DOHH2 (cell line): Measurements from ENCODE around the gene HECW1.

Experiments used
- H3F3A ChIP-seq: fragments of 200-600 bp; sonication (generic), shearing (Covaris generic); 2 replicates; pipeline ENCODE4 v1.6.0; 2016; ENCODE audit warnings: antibody characterized with exemption, mild to moderate bottlenecking; ENCODE audit not compliant: control insufficient read depth, insufficient read depth
- H3K27ac ChIP-seq: fragments of 200-600 bp; sonication (generic); 2 replicates; pipeline ENCODE4 v1.5.1; 2014; ENCODE audit warnings: low read depth, mild to moderate bottlenecking, low read length, moderate library complexity
- H3K27me3 ChIP-seq: fragments of 200-600 bp; sonication (generic); 2 replicates; pipeline ENCODE4 v1.6.1; 2014; ENCODE audit warnings: mild to moderate bottlenecking, low read length, mixed read lengths; ENCODE audit not compliant: control insufficient read depth
- H3K36me3 ChIP-seq: fragments of 200-600 bp; sonication (generic); 2 replicates; pipeline ENCODE4 v1.6.1; 2014; ENCODE audit warnings: mild to moderate bottlenecking, low read length, moderate library complexity, mixed read lengths; ENCODE audit not compliant: control insufficient read depth
- H3K4me1 ChIP-seq: fragments of 200-600 bp; sonication (generic); 2 replicates; pipeline ENCODE4 v1.6.1; 2014; ENCODE audit warnings: mild to moderate bottlenecking, low read length, mixed read lengths; ENCODE audit not compliant: control insufficient read depth
- H3K4me2 ChIP-seq: fragments of 200-600 bp; sonication (generic); 2 replicates; pipeline ENCODE4 v1.6.0; 2014; ENCODE audit warnings: mild to moderate bottlenecking, low read length, moderate library complexity
- H3K4me3 ChIP-seq: fragments of 200-600 bp; sonication (generic); 2 replicates; pipeline ENCODE4 v1.5.1; 2014; ENCODE audit warnings: mild to moderate bottlenecking, low read length, mixed read lengths
- H3K79me2 ChIP-seq: fragments of 200-600 bp; sonication (generic); 2 replicates; pipeline ENCODE4 v1.6.1; 2014; ENCODE audit warnings: mild to moderate bottlenecking, low read length, mixed read lengths; ENCODE audit not compliant: control insufficient read depth
- H3K9me2 ChIP-seq: fragments of 200-600 bp; sonication (generic); replicated peaks from 2 replicates; pipeline ENCODE4 v1.6.1; 2014; ENCODE audit warnings: mild to moderate bottlenecking, low read length, mixed read lengths; ENCODE audit not compliant: control insufficient read depth
- H3K9me3 ChIP-seq: fragments of 200-600 bp; sonication (generic); 2 replicates; pipeline ENCODE4 v1.6.1; 2014; ENCODE audit warnings: antibody characterized with exemption, low read length, mixed read lengths; ENCODE audit not compliant: control insufficient read depth, insufficient read depth
- H4K20me1 ChIP-seq: fragments of 200-600 bp; sonication (generic); 2 replicates; pipeline ENCODE4 v1.6.0; 2014; ENCODE audit warnings: low read depth, mild to moderate bottlenecking, antibody characterized with exemption, low read length, moderate library complexity; ENCODE audit not compliant: control insufficient read depth, insufficient read depth
- EZH2phosphoT487 ChIP-seq: fragments of 200-600 bp; sonication (generic); IDR thresholded peaks from 2 replicates; pipeline ENCODE4 v1.6.1; 2017; ENCODE audit warnings: borderline replicate concordance, mild to moderate bottlenecking, antibody characterized with exemption, low read length, moderate library complexity, mixed read lengths
- TF ChIP-seq, protein P1 (sequence below): fragments of 200-600 bp; sonication (generic); IDR thresholded peaks from one replicate; pipeline ENCODE4 v1.5.1; 2014; ENCODE audit warnings: antibody characterized with exemption, mild to moderate bottlenecking, low read depth, low read length; ENCODE audit not compliant: poor library complexity, severe bottlenecking

HECW1 gene

DNA sequence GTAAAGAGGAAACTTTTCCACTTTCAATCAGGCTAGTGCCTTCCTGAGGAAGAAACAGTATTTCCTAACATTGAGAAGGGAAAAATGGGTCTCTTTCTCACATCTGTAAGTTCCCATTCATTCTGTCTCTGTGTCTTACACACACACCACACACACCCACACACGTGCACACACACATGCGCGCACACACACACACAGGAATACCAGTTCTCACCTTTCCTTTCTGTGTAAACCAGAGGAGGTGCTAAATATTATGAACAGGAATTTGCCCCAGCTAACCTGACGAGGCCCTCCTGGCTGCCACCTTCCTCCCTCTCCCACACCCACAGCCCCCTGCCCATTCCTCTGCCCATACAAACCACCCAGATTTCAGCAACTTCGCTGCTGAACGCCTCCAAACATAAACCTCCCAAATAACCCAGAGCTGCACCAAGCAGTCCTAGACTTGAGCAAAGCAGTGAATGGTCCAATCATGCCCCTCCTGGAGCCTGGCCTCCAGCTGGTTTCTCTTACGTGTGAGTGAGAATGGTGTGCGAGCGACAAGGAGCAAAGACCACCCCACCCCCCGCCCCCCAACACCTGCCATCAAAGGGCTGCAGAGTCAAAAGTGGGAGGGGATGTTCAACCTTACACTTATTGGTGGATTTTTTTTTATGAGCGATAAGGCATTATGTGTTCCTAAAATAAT lies 190.5 kb downstream of the HECW1 start:
- Histone ChIP-seq H3K79me2 (no peaks in the 10 kb centered on the region), H3K4me1 (no peaks in the 10 kb centered on the region), H3K4me2 (no peak overlapping the region), H3K27ac (no peak overlapping the region), H3K9me2 (no peaks in the 10 kb centered on the region), H3K4me3 (no peak overlapping the region), H3F3A (no peaks in the 10 kb centered on the region), H3K36me3 (no peaks in the 10 kb centered on the region), H4K20me1 (no peaks in the 10 kb centered on the region), H3K27me3 (peaks cover 5% of the 10 kb centered on the region; the same call in 1 of the 2 replicates), H3K9me3 (no peaks in the 10 kb centered on the region)
- no peak for TF ChIP-seq EZH2phosphoT487
- TF ChIP-seq, protein P1, sequence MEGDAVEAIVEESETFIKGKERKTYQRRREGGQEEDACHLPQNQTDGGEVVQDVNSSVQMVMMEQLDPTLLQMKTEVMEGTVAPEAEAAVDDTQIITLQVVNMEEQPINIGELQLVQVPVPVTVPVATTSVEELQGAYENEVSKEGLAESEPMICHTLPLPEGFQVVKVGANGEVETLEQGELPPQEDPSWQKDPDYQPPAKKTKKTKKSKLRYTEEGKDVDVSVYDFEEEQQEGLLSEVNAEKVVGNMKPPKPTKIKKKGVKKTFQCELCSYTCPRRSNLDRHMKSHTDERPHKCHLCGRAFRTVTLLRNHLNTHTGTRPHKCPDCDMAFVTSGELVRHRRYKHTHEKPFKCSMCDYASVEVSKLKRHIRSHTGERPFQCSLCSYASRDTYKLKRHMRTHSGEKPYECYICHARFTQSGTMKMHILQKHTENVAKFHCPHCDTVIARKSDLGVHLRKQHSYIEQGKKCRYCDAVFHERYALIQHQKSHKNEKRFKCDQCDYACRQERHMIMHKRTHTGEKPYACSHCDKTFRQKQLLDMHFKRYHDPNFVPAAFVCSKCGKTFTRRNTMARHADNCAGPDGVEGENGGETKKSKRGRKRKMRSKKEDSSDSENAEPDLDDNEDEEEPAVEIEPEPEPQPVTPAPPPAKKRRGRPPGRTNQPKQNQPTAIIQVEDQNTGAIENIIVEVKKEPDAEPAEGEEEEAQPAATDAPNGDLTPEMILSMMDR: no peak

DNA sequence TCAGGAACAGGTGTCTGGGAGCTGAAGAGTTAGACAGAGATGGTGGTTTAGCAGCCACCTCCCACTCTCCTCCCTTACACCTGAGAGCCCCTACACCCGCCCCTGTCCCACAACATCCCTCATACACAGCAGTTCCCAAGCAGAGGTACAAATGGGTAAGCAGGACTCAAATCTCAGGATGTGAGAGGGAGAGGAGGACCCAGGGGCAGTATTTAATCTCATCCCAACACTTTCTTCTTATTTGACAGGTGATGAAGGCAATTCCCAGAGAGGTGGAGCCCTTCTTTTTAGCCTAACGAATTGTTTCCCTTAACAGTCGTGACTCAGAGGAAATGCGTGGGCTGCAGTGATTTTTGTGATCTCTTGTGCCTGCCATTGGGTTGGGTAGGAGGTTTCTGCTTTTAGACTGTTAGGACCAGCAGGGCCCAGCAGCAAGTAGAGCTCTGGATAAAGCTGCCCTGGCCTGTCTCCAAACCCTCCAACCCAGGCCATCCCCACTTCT lies 191.3 kb downstream of the HECW1 start:
- no peak overlapping the region for H3K27ac ChIP-seq
- H3K4me2 ChIP-seq: no peak overlapping the region

DNA sequence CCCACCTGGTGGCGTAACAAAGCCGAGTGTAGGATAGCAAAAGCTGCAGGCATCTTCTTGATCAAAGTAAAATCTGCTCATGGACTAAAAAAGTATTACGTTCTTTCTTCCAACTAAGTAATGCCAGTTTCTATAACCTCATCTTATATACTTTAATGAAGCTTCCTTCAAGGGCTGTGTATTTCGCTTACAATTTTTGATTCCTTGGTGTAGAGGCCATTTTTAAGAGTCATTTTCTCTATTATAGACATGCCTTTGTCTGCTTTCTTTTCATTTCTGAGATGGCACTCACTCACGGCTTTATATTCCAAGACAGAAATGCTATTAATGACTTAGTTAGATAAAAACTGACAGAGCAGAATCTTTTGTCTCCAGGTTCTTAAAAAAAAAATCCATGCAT lies 194.0 kb downstream of the HECW1 start:
- Histone ChIP-seq H3K9me2 (no peaks in the 10 kb centered on the region), H3K4me2 (no peak overlapping the region), H3K27me3 (no peaks in the 10 kb centered on the region; the same call in 1 of the 2 replicates), H3K9me3 (no peaks in the 10 kb centered on the region), H3K27ac (no peak overlapping the region), H4K20me1 (no peaks in the 10 kb centered on the region), H3K4me3 (no peak overlapping the region), H3K79me2 (no peaks in the 10 kb centered on the region), H3K4me1 (no peaks in the 10 kb centered on the region), H3K36me3 (no peaks in the 10 kb centered on the region), H3F3A (no peaks in the 10 kb centered on the region)
- TF ChIP-seq EZH2phosphoT487: no peak
- TF ChIP-seq, protein P1: no peak

More for the DNA sequence above, 191.3 kb downstream of the HECW1 start:
- TF ChIP-seq, protein P1: no peak
- TF ChIP-seq EZH2phosphoT487: no peak
- peaks cover 5% of the 10 kb centered on the region; the same call in 1 of the 2 replicates for H3K27me3 ChIP-seq
- no peaks in the 10 kb centered on the region for H3K4me1 ChIP-seq
- H3F3A ChIP-seq: no peaks in the 10 kb centered on the region
- no peak overlapping the region for H3K4me3 ChIP-seq
- H3K36me3 ChIP-seq: no peaks in the 10 kb centered on the region
- H4K20me1 ChIP-seq: no peaks in the 10 kb centered on the region
- H3K9me3 ChIP-seq: no peaks in the 10 kb centered on the region
- H3K9me2 ChIP-seq: no peaks in the 10 kb centered on the region
- H3K79me2 ChIP-seq: no peaks in the 10 kb centered on the region
